Calu3 (cell line): Measurements from ENCODE around the gene TLN1. TPM values are rescaled to one million over a fixed set of nuclear protein-coding genes. Genes with fewer than 3 reads are reported as not detected.

Source experiments
- BruUV-seq: library from RNA; stranded (reverse); fragments of 400-500 nt; replicated peaks from 2 replicates; lab custom pipeline; 2021; lab: Mats Ljungman, UMichigan
- CTCF ChIA-PET: fragments of 300-600 bp; sonication (Branson Sonifier 250); formaldehyde crosslinking; loops from one replicate; lab custom pipeline; 2022; ENCODE audit warnings: antibody characterized with exemption; lab: Charles Lee
- DNase-seq: peaks from one replicate; pipeline ENCODE4 v3.0.0; 2022
- H3K27ac Mint-ChIP-seq: one replicate; pipeline ENCODE4 v1.8.0; 2022; ENCODE audit warnings: mixed read lengths; ENCODE audit not compliant: unreplicated experiment
- H3K27me3 Mint-ChIP-seq: one replicate; pipeline ENCODE4 v1.8.0; 2022; ENCODE audit warnings: mixed read lengths; ENCODE audit not compliant: unreplicated experiment
- H3K36me3 Mint-ChIP-seq: one replicate; pipeline ENCODE4 v1.8.0; 2022; ENCODE audit warnings: mild to moderate bottlenecking, moderate library complexity, mixed read lengths; ENCODE audit not compliant: insufficient read depth, unreplicated experiment
- H3K4me1 Mint-ChIP-seq: one replicate; pipeline ENCODE4 v1.8.0; 2022; ENCODE audit warnings: mild to moderate bottlenecking, low read depth, mixed read lengths; ENCODE audit not compliant: unreplicated experiment
- H3K4me3 Mint-ChIP-seq: one replicate; pipeline ENCODE4 v1.8.0; 2022; ENCODE audit warnings: mild to moderate bottlenecking, low read depth, moderate library complexity, mixed read lengths; ENCODE audit not compliant: unreplicated experiment
- H3K9me3 Mint-ChIP-seq: one replicate; pipeline ENCODE4 v1.8.0; 2022; ENCODE audit warnings: low read depth, mixed read lengths; ENCODE audit not compliant: unreplicated experiment
- CTCF ChIP-seq: fragments of 200-600 bp; IDR thresholded peaks from one replicate; pipeline ENCODE4 v1.8.0; 2022; ENCODE audit warnings: antibody characterized with exemption; ENCODE audit not compliant: unreplicated experiment
- intact Hi-C: fragments of 100-400 bp; cut with micrococcal nuclease; formaldehyde crosslinking; loops from one replicate; pipeline ENCODE4 v1.10.0; 2022; ENCODE audit not compliant: unreplicated experiment
- total RNA-seq: library from RNA; stranded (reverse); gene quantifications from 2 replicates; pipeline ENCODE4 v1.2.3, GENCODE V29; 2022

Gene TLN1
- total RNA-seq, 1 experiment from 2014 or later, result 98.7 TPM

GRCh38 chr9:35754264-35754663, 22.3 kb upstream of the TLN1 start, which contains the start of gene MSMP:
Gene MSMP (minus strand): TSS chr9:35754276. CDS start chr9:35754129, 147 bp downstream.
- CTCF ChIA-PET, result no interaction called here

GRCh38 chr9:35753466-35753865, 21.5 kb upstream of the TLN1 start:
- CTCF ChIA-PET, result no interaction called here

More at GRCh38 chr9:35754264-35754663, 22.3 kb upstream of the TLN1 start, which contains the start of gene MSMP:
- intact Hi-C loops, result no loop called here
- H3K36me3 Mint-ChIP-seq, result peaks cover 44% of the 10 kb centered on the region
- H3K27me3 Mint-ChIP-seq, result no peaks in the 10 kb centered on the region
- BruUV-seq, result no TSS peak
- H3K9me3 Mint-ChIP-seq, result no peaks in the 10 kb centered on the region
- H3K4me1 Mint-ChIP-seq, result peaks cover 12% of the 10 kb centered on the region
- H3K27ac Mint-ChIP-seq, result no peak within 1 kb of the TSS
- no peak for DNase-seq
- no peak within 1 kb of the TSS for H3K4me3 Mint-ChIP-seq
- no peak for TF ChIP-seq CTCF

GRCh38 chr9:35750256-35750531, 18.2 kb upstream of the TLN1 start:
- H3K36me3 Mint-ChIP-seq, result peaks cover 48% of the 10 kb centered on the region
- no peak for TF ChIP-seq CTCF
- no peaks in the 10 kb centered on the region for H3K9me3 Mint-ChIP-seq
- CTCF ChIA-PET, result interaction anchor here (0.8 to 1.8 kb wide), 2 partner anchors 10 to 64 kb away, joined by 3 to 5 read pairs; partner anchors contain the start of gene HINT2
- BruUV-seq, result no TSS peak
- H3K27ac Mint-ChIP-seq, result no peak overlapping the region
- peak overlapping the region; percentile 78 for H3K4me3 Mint-ChIP-seq
- no peaks in the 10 kb centered on the region for H3K27me3 Mint-ChIP-seq
- intact Hi-C loops, result no loop called here
- peaks cover 20% of the 10 kb centered on the region for H3K4me1 Mint-ChIP-seq
- DNase-seq, result no peak

More at GRCh38 chr9:35753466-35753865, 21.5 kb upstream of the TLN1 start:
- no peaks in the 10 kb centered on the region for H3K27me3 Mint-ChIP-seq
- intact Hi-C loops, result no loop called here
- no TSS peak for BruUV-seq
- no peaks in the 10 kb centered on the region for H3K9me3 Mint-ChIP-seq
- H3K4me3 Mint-ChIP-seq, result no peak overlapping the region
- H3K36me3 Mint-ChIP-seq, result peaks cover 46% of the 10 kb centered on the region
- H3K4me1 Mint-ChIP-seq, result peaks cover 4% of the 10 kb centered on the region
- H3K27ac Mint-ChIP-seq, result no peak overlapping the region
- TF ChIP-seq CTCF, result no peak
- no peak for DNase-seq

GRCh38 chr9:35749515-35750255, 17.7 kb upstream of the TLN1 start:
- H3K27me3 Mint-ChIP-seq, result no peaks in the 10 kb centered on the region
- peak overlapping the region; percentile 78 for H3K4me3 Mint-ChIP-seq
- intact Hi-C loops, result no loop called here
- no TSS peak for BruUV-seq
- CTCF ChIA-PET, result interaction anchor here (0.7 to 1.8 kb wide), 4 partner anchors 11 to 65 kb away, joined by 3 to 5 read pairs (median 3); partner anchors contain the start of genes CREB3, HINT2 and TLN1
- no peak for TF ChIP-seq CTCF
- peak overlapping the region; percentile 52 for H3K27ac Mint-ChIP-seq
- H3K36me3 Mint-ChIP-seq, result peaks cover 48% of the 10 kb centered on the region
- DNase-seq, result peak; percentile 35
- no peaks in the 10 kb centered on the region for H3K9me3 Mint-ChIP-seq
- H3K4me1 Mint-ChIP-seq, result peaks cover 20% of the 10 kb centered on the region
